Right atrium auricular region (tissue), 2 donors: Measurements from ENCODE around the gene GTF2B. TPM values are rescaled to one million over a fixed set of nuclear protein-coding genes. Genes with fewer than 3 reads are reported as not detected.

ENCODE experiments used
- DNase-seq: peaks from one replicate; pipeline ENCODE4 v3.0.0-alpha.2; 2019; ENCODE audit warnings: low spot score
- H3K27ac ChIP-seq, 2 donors: fragments of 200-600 bp; sonication (generic); 1 replicate in 1 of 2; 2 replicates in 1 of 2; pipeline ENCODE4 v1.5.1; 2016 to 2019
- H3K27me3 ChIP-seq, 2 donors: fragments of 200-600 bp; sonication (generic); one replicate each; pipeline versions ENCODE4 v1.5.1 to v1.6.0; 2017 to 2019
- H3K36me3 ChIP-seq: fragments of 200-600 bp; sonication (generic); one replicate; pipeline ENCODE4 v1.5.1; 2016
- H3K4me1 ChIP-seq, 2 donors: fragments of 200-600 bp; sonication (generic); one replicate each; pipeline versions ENCODE4 v1.5.1 to v1.6.0; 2017 to 2019
- H3K4me3 ChIP-seq, 2 donors: fragments of 200-600 bp; sonication (generic); 1 replicate in 1 of 2; 2 replicates in 1 of 2; pipeline ENCODE4 v1.5.1; 2017 to 2019; ENCODE audit warnings: mild to moderate bottlenecking in 1 of 2, moderate library complexity in 1 of 2
- H3K9me3 ChIP-seq, 2 donors: fragments of 200-600 bp; sonication (generic); one replicate each; pipeline ENCODE4 v1.5.1; 2019
- total RNA-seq, 2 donors: library from RNA; depleted of rRNA; stranded (reverse); fragments of >200 nt; gene quantifications; one replicate each; pipeline ENCODE4 v1.1.0, GENCODE V29; 2016
- TF ChIP-seq, protein P1 (sequence below), 2 donors: fragments of 200-600 bp; sonication (generic); IDR thresholded peaks; one replicate each; pipeline ENCODE4 v1.5.1; 2019; ENCODE audit warnings: antibody characterized with exemption in 2 of 2

GTF2B gene
- total RNA-seq, 2 donors from 2014 or later, result 19.8 to 19.9 TPM

DNA sequence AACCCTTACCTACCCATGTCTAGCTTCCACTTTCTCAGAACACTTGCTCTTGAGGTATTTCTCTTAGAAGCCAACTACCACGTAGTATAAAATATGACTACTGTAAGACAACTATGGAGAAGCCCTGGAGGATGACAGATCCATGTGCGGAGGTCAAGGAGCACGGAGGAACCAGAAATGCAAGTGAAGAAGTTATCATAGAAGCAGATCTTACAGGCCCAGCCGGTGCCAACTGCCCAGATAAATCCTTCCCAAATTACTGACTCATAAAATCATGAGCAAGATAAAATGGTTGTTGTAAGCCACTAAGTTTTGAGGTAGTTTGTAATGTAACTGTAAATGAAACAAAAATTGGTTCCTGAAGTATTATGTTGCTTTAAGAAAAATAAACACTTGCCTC, 12.6 kb downstream of the GTF2B start:
- Histone ChIP-seq H3K36me3 (peaks cover 6% of the 10 kb centered on the region), H3K4me1 (peaks cover 0 to 11% of the 10 kb centered on the region in 2 donors), H3K9me3 (no peaks in the 10 kb centered on the region), H3K4me3 (no peak overlapping the region), H3K27me3 (no peaks in the 10 kb centered on the region), H3K27ac (no peak overlapping the region)
- TF ChIP-seq, protein P1, sequence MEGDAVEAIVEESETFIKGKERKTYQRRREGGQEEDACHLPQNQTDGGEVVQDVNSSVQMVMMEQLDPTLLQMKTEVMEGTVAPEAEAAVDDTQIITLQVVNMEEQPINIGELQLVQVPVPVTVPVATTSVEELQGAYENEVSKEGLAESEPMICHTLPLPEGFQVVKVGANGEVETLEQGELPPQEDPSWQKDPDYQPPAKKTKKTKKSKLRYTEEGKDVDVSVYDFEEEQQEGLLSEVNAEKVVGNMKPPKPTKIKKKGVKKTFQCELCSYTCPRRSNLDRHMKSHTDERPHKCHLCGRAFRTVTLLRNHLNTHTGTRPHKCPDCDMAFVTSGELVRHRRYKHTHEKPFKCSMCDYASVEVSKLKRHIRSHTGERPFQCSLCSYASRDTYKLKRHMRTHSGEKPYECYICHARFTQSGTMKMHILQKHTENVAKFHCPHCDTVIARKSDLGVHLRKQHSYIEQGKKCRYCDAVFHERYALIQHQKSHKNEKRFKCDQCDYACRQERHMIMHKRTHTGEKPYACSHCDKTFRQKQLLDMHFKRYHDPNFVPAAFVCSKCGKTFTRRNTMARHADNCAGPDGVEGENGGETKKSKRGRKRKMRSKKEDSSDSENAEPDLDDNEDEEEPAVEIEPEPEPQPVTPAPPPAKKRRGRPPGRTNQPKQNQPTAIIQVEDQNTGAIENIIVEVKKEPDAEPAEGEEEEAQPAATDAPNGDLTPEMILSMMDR (IDR thresholded peaks at IDR 0.05), result no peak
- DNase-seq, result no peak

- no peak overlapping the region for H3K27ac ChIP-seq
These were observed 13.5 kb downstream of the GTF2B start for GRCh38 chr1:88877911-88878310.

GRCh38 chr1:88877382-88877825, 14.0 kb downstream of the GTF2B start:
- Histone ChIP-seq H3K4me3 (no peak overlapping the region), H3K9me3 (no peaks in the 10 kb centered on the region), H3K27me3 (no peaks in the 10 kb centered on the region), H3K27ac (no peak overlapping the region), H3K36me3 (peaks cover 5% of the 10 kb centered on the region), H3K4me1 (peaks cover 0 to 13% of the 10 kb centered on the region in 2 donors)
- TF ChIP-seq, protein P1 (IDR thresholded peaks at IDR 0.05), result peak; percentile 49 to 74
- DNase-seq, result no peak

More at GRCh38 chr1:88877911-88878310, 13.5 kb downstream of the GTF2B start:
- Histone ChIP-seq H3K36me3 (peaks cover 5% of the 10 kb centered on the region), H3K4me3 (no peak overlapping the region), H3K27me3 (no peaks in the 10 kb centered on the region), H3K4me1 (peaks cover 0 to 13% of the 10 kb centered on the region in 2 donors), H3K9me3 (no peaks in the 10 kb centered on the region)
- TF ChIP-seq, protein P1 (IDR thresholded peaks at IDR 0.05), result no peak
- no peak for DNase-seq

DNA sequence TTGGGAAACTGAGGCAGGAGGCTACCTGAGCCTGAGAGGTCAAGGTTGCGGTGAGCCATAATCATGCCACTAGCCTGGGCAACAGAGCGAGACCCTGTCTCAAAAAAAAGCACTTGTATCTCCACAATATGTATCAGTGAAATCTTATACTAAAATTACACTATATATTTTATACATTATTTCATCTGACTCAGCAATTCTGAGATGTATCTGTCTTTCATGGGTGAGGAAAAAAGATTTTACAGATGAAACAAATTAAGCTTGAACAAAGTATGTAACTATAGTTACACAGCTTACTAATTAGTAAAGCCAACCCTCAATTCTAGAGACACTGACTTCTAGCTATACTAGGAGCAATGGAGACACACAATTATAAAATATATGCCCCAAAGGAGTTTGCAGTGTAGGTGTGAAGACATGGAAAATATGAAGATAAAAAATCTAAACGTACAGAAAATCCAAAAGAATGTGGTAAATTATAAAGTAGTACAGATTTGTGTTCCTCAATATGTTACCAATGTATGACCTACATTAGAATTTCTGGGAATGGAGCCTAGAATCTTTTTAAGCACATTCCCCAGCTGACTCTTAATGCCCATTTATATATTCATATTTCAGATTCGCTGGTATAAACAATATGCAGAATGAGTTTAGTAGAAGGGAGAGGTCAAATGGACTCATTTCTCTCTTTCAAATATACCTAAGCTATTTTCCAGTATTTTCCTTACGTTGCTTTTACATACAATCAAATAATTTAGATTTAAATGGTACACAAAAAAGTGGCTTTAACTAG, 14.6 kb downstream of the GTF2B start:
- Histone ChIP-seq H3K9me3 (no peaks in the 10 kb centered on the region), H3K27ac (no peak overlapping the region), H3K27me3 (no peaks in the 10 kb centered on the region), H3K4me1 (peaks cover 0 to 13% of the 10 kb centered on the region in 2 donors), H3K36me3 (peaks cover 5% of the 10 kb centered on the region), H3K4me3 (no peak overlapping the region)
- DNase-seq, result no peak
- TF ChIP-seq, protein P1 (IDR thresholded peaks at IDR 0.05), result no peak

GRCh38 chr1:88875595-88875994, 15.8 kb downstream of the GTF2B start:
- H3K4me3 ChIP-seq, result no peak overlapping the region
- DNase-seq, result no peak
- TF ChIP-seq, protein P1 (IDR thresholded peaks at IDR 0.05), result no peak
- peaks cover 5% of the 10 kb centered on the region for H3K36me3 ChIP-seq
- peaks cover 0 to 13% of the 10 kb centered on the region in 2 donors for H3K4me1 ChIP-seq
- no peak overlapping the region for H3K27ac ChIP-seq
- no peaks in the 10 kb centered on the region for H3K9me3 ChIP-seq
- no peaks in the 10 kb centered on the region for H3K27me3 ChIP-seq
